Transverse colon (tissue), 3 donors: ENCODE data around the gene STIP1.

Source experiments
- CTCF ChIP-seq, 5 experiments: fragments of 200-600 bp in 3 of 5; fragments of 450-650 bp in 2 of 5; sonication (generic) in 3 of 5; IDR thresholded peaks; 1 replicate in 2 of 5; 2 replicates in 3 of 5; pipeline ENCODE4 v1.5.1; 2016 to 2017; ENCODE audit warnings: antibody characterized with exemption in 5 of 5, inconsistent platforms in 3 of 5, mild to moderate bottlenecking in 2 of 5, moderate library complexity in 1 of 5
- POLR2A ChIP-seq: fragments of 450-650 bp; IDR thresholded peaks from one replicate; pipeline ENCODE4 v1.6.1; 2016; ENCODE audit warnings: antibody characterized with exemption, mild to moderate bottlenecking, moderate library complexity

- no peak for TF ChIP-seq CTCF (IDR thresholded peaks at IDR 0.05)
- TF ChIP-seq POLR2A = no peak
These were observed 53.9 kb downstream of the STIP1 start for GRCh38 chr11:64239662-64240434.
